ENCODE measurements around the gene RNASEL.

DNA sequence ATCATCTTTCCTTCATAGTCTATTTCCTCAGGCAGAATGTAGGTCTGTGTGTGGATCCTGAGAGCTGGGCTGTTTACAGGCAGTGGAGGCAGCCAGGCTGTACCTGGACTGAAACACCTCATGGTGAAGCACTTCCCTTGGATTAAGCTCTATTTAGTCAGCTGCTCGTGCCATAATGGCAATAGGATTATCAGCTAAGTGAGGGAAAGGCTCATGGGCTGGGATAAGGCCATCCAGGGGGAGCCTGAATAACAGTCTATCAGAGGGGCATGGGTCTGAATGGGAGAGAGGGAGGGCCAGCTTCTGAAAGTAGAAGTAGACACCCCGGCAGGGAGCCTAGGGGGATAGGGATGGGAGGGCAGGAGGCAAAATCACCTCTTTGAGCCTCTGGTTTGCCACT lies 8.3 kb downstream of the RNASEL start:
- TF ChIP-seq IRF2 (CRISPR knock-in tag; IDR thresholded peaks at IDR 0.05) = no peak
- TF ChIP-seq TBL1XR1 (IDR thresholded peaks at IDR 0.05; ENCODE audit: low read length in 2 of 2) = no peak
- TF ChIP-seq TARDBP (IDR thresholded peaks at IDR 0.05) = no peak
- no peak for TF ChIP-seq FOXA1 (IDR thresholded peaks at IDR 0.05; ENCODE audit: borderline replicate concordance)
- no peak for TF ChIP-seq TFAM (CRISPR knock-in tag; conservative IDR thresholded peaks at IDR 0.05)
- TF ChIP-seq SP2 (IDR thresholded peaks at IDR 0.05; ENCODE audit: extremely low read depth, low read depth, low read length, poor library complexity, severe bottlenecking) = no peak
- TF ChIP-seq ZNF354B (CRISPR knock-in tag; IDR thresholded peaks at IDR 0.05) = no peak
- TF ChIP-seq NR2C2 (CRISPR knock-in tag; IDR thresholded peaks at IDR 0.05) = no peak
- no peak for TF ChIP-seq NR2C2 (tag; IDR thresholded peaks at IDR 0.05)
- TF ChIP-seq ILK (tag; IDR thresholded peaks at IDR 0.05; ENCODE audit: borderline replicate concordance, low read depth) = no peak
- TF ChIP-seq CBX8 (IDR thresholded peaks at IDR 0.05; ENCODE audit: borderline replicate concordance, extremely low read depth, low read depth, low read length, poor library complexity, severe bottlenecking) = no peak
- TF ChIP-seq, protein P1, sequence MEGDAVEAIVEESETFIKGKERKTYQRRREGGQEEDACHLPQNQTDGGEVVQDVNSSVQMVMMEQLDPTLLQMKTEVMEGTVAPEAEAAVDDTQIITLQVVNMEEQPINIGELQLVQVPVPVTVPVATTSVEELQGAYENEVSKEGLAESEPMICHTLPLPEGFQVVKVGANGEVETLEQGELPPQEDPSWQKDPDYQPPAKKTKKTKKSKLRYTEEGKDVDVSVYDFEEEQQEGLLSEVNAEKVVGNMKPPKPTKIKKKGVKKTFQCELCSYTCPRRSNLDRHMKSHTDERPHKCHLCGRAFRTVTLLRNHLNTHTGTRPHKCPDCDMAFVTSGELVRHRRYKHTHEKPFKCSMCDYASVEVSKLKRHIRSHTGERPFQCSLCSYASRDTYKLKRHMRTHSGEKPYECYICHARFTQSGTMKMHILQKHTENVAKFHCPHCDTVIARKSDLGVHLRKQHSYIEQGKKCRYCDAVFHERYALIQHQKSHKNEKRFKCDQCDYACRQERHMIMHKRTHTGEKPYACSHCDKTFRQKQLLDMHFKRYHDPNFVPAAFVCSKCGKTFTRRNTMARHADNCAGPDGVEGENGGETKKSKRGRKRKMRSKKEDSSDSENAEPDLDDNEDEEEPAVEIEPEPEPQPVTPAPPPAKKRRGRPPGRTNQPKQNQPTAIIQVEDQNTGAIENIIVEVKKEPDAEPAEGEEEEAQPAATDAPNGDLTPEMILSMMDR (IDR thresholded peaks at IDR 0.05 in 2 of 3, conservative IDR thresholded peaks at IDR 0.05 in 1 of 3; ENCODE audit: insufficient read depth in 2 of 3, low read depth in 1 of 3, low read length in 3 of 3) = no peak

All from K562 (cell line).